Right lobe of liver (tissue), 6 donors: Measurements from ENCODE around the gene BEAN1. TPM values are rescaled to one million over a fixed set of nuclear protein-coding genes. Genes with fewer than 3 reads are reported as not detected.

Experiments
- ATAC-seq, 4 donors: fragments of 200-7000 bp; cut with Tn5 transposase; one replicate each; pipeline ENCODE4 v1.9.1; 2020; ENCODE audit warnings: mild to moderate bottlenecking in 4 of 4, moderate library complexity in 4 of 4
- DNase-seq, 3 donors: peaks; one replicate each; pipeline ENCODE4 v3.0.0-alpha.2; 2020
- H3K27ac ChIP-seq, 3 donors: fragments of 200-600 bp; one replicate each; pipeline ENCODE4 v1.8.0; 2022
- H3K27me3 ChIP-seq, 2 donors: fragments of 200-600 bp; one replicate each; pipeline ENCODE4 v1.8.0; 2022
- H3K36me3 ChIP-seq, 4 donors: fragments of 200-600 bp; sonication (generic) in 1 of 4; one replicate each; pipeline versions ENCODE4 v1.5.1 to v1.8.0; 2017 to 2022; ENCODE audit warnings: control low read depth in 1 of 4
- H3K4me1 ChIP-seq, 4 donors: fragments of 200-600 bp; sonication (generic) in 1 of 4; one replicate each; pipeline versions ENCODE4 v1.5.1 to v1.8.0; 2017 to 2022; ENCODE audit warnings: control low read depth in 1 of 4
- H3K4me3 ChIP-seq, 3 donors: fragments of 200-600 bp; one replicate each; pipeline ENCODE4 v1.8.0; 2022
- H3K9me3 ChIP-seq, 4 donors: fragments of 200-600 bp; sonication (generic) in 1 of 4; one replicate each; pipeline versions ENCODE4 v1.5.1 to v1.8.0; 2017 to 2022; ENCODE audit warnings: control low read depth in 1 of 4
- POLR2A ChIP-seq: fragments of 450-650 bp; IDR thresholded peaks from one replicate; pipeline ENCODE4 v1.6.1; 2017; ENCODE audit warnings: antibody characterized with exemption, mild to moderate bottlenecking
- WGBS: methylation state at CpG from one replicate; pipeline ENCODE4 v1.1.6; 2018; ENCODE audit warnings: low coverage, low lambda C conversion rate; ENCODE audit not compliant: insufficient coverage; ENCODE audit errors: missing lambda C conversion rate; 5-methylcytosine and 5-hydroxymethylcytosine counted together
- intact Hi-C, 2 donors: fragments of 100-400 bp; cut with DNase I; formaldehyde crosslinking; loops; one replicate each; pipeline versions ENCODE4 v1.11.2 to v1.14.1; 2022
- total RNA-seq, 6 experiments: library from RNA; depleted of rRNA in 2 of 6; stranded (reverse); fragments of >200 nt in 2 of 6; fragmentation: NEBNext Ultra II Directional in 3 of 6; extraction: Animal tissue kit (Norgen Biotek cat#: 25700) in 3 of 6; gene quantifications; one replicate each; pipeline versions ENCODE4 v1.1.0 to v1.2.4, GENCODE V29; 2016 to 2023
- TF ChIP-seq, protein P1 (sequence below), 4 donors: fragments of 200-600 bp in 3 of 4; fragments of 450-650 bp in 1 of 4; IDR thresholded peaks; one replicate each; pipeline versions ENCODE4 v1.5.1 to v1.8.0; 2016 to 2022; ENCODE audit warnings: antibody characterized with exemption in 4 of 4, mild to moderate bottlenecking in 2 of 4
- donor health status: DM: no; HTN: yes; CAD: no.
- donor health status: DM: no; HTN: no; CAD: no.
- donor health status: DM: no; HTN: no; CAD: no.
- donor health status: DM: no; HTN: yes; CAD: no.
- donor health status: DM: no; HTN: yes; CAD: no.

BEAN1 gene
- total RNA-seq, 6 experiments from 2014 or later, result 0.09 to 0.26 (median 0.10) TPM; not detected in 3

DNA sequence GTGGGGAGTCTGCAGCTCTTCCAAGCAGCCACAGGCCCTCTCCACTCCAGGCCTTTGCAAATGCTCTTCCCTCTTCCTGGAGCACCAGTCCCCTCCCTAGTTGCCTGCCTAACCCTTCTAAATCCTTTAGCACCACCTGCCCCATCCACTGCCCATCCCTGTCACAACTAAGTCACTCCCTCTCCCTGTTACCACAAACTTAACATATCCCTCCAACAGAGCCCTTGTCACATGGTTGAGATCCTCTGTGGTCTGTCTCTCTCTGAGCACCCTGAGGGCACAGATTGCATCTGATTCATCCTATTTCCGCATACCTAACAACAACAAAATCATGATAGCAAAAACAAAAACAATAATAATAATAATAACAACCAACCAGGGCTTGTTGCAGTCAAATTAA is 11.0 kb upstream of the BEAN1 start:
- DNase-seq (no peak), ATAC-seq (no peak)
- no peak for TF ChIP-seq POLR2A
- TF ChIP-seq, protein P1, sequence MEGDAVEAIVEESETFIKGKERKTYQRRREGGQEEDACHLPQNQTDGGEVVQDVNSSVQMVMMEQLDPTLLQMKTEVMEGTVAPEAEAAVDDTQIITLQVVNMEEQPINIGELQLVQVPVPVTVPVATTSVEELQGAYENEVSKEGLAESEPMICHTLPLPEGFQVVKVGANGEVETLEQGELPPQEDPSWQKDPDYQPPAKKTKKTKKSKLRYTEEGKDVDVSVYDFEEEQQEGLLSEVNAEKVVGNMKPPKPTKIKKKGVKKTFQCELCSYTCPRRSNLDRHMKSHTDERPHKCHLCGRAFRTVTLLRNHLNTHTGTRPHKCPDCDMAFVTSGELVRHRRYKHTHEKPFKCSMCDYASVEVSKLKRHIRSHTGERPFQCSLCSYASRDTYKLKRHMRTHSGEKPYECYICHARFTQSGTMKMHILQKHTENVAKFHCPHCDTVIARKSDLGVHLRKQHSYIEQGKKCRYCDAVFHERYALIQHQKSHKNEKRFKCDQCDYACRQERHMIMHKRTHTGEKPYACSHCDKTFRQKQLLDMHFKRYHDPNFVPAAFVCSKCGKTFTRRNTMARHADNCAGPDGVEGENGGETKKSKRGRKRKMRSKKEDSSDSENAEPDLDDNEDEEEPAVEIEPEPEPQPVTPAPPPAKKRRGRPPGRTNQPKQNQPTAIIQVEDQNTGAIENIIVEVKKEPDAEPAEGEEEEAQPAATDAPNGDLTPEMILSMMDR (IDR thresholded peaks at IDR 0.05), result no peak
- no peaks in the 10 kb centered on the region for H3K27me3 ChIP-seq
- H3K4me1 ChIP-seq, result no peaks in the 10 kb centered on the region
- H3K9me3 ChIP-seq, result no peaks in the 10 kb centered on the region
- WGBS, result 86% methylated on average over 1 of the region's 1 CpG
- intact Hi-C loops, result no loop called here
- no peak overlapping the region for H3K27ac ChIP-seq
- H3K36me3 ChIP-seq, result no peaks in the 10 kb centered on the region
- no peak overlapping the region for H3K4me3 ChIP-seq

DNA sequence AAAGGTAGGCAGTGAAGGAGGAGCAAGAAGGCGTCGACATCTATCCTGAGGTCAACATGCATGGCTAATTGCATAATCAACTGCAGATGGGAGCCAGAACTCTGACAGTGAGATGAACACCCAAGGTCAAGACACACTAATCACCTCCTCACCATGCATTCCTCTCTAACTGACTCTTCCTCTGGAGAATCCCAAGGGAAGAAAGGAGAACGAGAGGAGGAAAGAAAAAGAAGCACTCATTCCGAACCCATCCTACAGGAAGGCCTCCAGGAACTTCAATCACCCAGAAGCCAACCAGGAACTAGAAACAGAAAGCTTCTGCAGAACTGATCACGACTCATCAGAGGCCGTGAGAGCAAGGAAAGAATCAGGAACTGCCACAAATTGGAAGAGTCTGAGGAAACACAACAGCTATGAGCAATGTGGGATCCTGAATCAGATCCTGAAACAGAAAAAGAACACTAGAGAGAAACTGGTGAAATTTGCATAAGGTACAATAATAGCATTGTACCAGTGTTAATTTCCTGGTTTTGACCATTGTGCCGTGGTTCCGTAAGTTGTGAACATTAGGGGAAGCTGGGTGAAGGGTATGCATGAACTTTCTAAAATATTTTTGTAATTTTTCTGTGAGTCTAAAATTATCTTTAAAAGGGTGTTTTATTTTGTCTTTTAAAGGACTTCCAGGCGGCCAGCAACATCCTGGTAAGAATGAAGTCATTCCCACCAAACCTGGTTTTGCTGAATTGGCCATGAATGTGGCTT is 10.0 kb upstream of the BEAN1 start:
- TF ChIP-seq, protein P1 (IDR thresholded peaks at IDR 0.05), result no peak
- TF ChIP-seq POLR2A, result no peak
- no peaks in the 10 kb centered on the region for H3K36me3 ChIP-seq
- no peaks in the 10 kb centered on the region for H3K27me3 ChIP-seq
- ATAC-seq (no peak), DNase-seq (no peak)
- no peaks in the 10 kb centered on the region for H3K4me1 ChIP-seq
- H3K27ac ChIP-seq, result no peak overlapping the region
- intact Hi-C loops, result no loop called here
- no peaks in the 10 kb centered on the region for H3K9me3 ChIP-seq
- H3K4me3 ChIP-seq, result no peak overlapping the region
- WGBS, result 78% methylated on average over 9 of the region's 9 CpGs

DNA sequence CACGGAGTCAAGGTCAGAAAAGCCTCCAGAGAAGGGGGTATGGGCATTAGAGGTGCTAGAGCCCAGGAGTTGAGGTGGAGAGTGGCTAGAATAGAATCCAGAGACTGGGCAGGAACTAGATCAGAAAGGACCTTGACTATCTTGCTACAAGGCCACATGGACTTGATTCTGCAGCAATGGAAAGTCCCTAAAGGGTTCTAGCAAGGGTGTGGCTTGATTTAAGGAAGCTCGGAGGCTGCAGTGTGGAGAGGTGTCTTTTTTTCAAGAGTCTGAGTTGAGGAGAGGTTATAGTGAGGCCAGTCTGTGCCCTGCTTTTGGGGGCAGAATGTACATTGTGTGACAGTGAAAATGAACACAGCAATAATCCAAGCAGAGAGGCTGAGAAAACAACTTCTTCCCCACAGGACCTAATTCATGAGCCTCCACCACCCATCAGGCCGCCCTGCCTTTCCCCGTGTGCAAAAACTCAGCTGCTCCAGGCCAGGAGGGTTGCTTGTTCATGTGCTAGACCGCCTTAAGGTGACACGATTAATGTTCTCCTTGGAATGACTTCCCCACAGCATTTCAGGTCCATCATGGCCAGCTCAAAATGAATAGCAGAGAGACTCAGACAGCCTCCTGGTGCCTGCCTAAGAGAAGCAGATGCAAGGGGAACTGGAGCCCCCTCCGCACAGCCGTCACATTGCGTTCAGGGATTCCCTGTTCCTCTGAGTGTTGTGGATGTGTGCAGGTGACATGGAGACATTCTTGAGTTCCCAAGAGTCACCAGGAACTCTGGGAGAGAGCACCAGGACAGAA is 8.7 kb upstream of the BEAN1 start:
- no peaks in the 10 kb centered on the region for H3K4me1 ChIP-seq
- WGBS, result 68% methylated on average over 6 of the region's 9 CpGs
- intact Hi-C loops, result no loop called here
- H3K9me3 ChIP-seq, result no peaks in the 10 kb centered on the region
- no peak for DNase-seq
- no peak overlapping the region for H3K4me3 ChIP-seq
- H3K27me3 ChIP-seq, result no peaks in the 10 kb centered on the region
- no peak overlapping the region for H3K27ac ChIP-seq
- no peaks in the 10 kb centered on the region for H3K36me3 ChIP-seq
- no peak for ATAC-seq
- TF ChIP-seq, protein P1 (IDR thresholded peaks at IDR 0.05), result no peak
- TF ChIP-seq POLR2A, result no peak

DNA sequence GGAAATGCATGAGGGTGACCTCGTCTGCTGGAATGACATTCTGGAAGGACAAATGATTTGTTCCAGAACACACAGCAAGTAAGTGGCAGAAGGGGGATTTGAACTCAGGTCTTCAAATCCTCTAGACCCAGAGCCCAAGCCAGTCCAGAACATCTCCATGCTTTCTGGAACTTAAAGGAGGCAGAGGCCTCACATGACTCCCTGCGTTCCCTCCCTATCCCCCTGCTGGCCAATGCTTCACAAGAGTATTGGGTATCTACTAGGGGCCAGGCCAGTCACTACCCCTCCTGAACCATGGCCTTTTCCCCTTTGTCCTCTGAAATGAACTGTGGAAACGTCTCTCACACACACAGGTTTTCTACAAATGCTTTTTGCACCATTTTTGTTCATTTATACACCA is 7.6 kb upstream of the BEAN1 start:
- TF ChIP-seq, protein P1 (IDR thresholded peaks at IDR 0.05), result no peak
- TF ChIP-seq POLR2A, result no peak
- WGBS, result 50% methylated on average over 2 of the region's 3 CpGs
- no peak for DNase-seq
- Histone ChIP-seq H3K36me3 (no peaks in the 10 kb centered on the region), H3K4me3 (no peak overlapping the region), H3K9me3 (no peaks in the 10 kb centered on the region), H3K27ac (no peak overlapping the region), H3K27me3 (no peaks in the 10 kb centered on the region), H3K4me1 (no peaks in the 10 kb centered on the region)
- no peak for ATAC-seq
- intact Hi-C loops, result no loop called here
